Measurements from ENCODE around the gene CKAP5. TPM values are rescaled to one million over a fixed set of nuclear protein-coding genes. Genes with fewer than 3 reads are reported as not detected.

CKAP5 gene
- total RNA-seq, 1 experiment from 2014 or later, result 190 TPM

GRCh38 chr11:46889251-46889650 is 43.2 kb upstream of the CKAP5 start:
- Histone ChIP-seq H3K4me2 (ENCODE audit: insufficient read depth, insufficient read length, low read length) (no peak overlapping the region), H2AK5ac (ENCODE audit: insufficient read length, low read length) (no peak overlapping the region), H3K18ac (ENCODE audit: insufficient read length, low read depth, low read length) (no peak overlapping the region), H2BK20ac (ENCODE audit: low read depth, low read length, poor library complexity, severe bottlenecking) (no peak overlapping the region), H3K4ac (ENCODE audit: low read depth, low read length) (no peak overlapping the region), H4K5ac (ENCODE audit: insufficient read length, low read depth, low read length) (no peak overlapping the region), H3K56ac (ENCODE audit: insufficient read length, low read depth, low read length) (no peak overlapping the region), H2BK12ac (ENCODE audit: insufficient read length, low read depth, low read length) (no peak overlapping the region), H2BK5ac (ENCODE audit: insufficient read length, low read length) (no peak overlapping the region), H2BK120ac (ENCODE audit: low read depth, low read length, poor library complexity, severe bottlenecking) (no peak overlapping the region), H3K79me2 (ENCODE audit: insufficient read depth, low read length) (no peaks in the 10 kb centered on the region), H4K20me1 (ENCODE audit: control insufficient read depth, insufficient read depth, insufficient read length) (peaks cover 3% of the 10 kb centered on the region), H3T11ph (ENCODE audit: low read length) (no peak overlapping the region), H3K9ac (ENCODE audit: extremely low read depth, insufficient read length, low read length) (no peak overlapping the region), H4K8ac (replicated peaks; ENCODE audit: insufficient read length, low read depth, low read length) (no peak overlapping the region), H4K91ac (ENCODE audit: insufficient read length, low read depth, low read length) (no peak overlapping the region), H2AFZ (ENCODE audit: low read length) (no peak overlapping the region), H3K9me3 (ENCODE audit: control insufficient read depth, low read depth, low read length) (no peaks in the 10 kb centered on the region), H3K14ac (ENCODE audit: insufficient read depth, low read length) (no peak overlapping the region), H3K27ac (ENCODE audit: insufficient read length, low read depth, low read length) (no peak overlapping the region), H3K79me1 (ENCODE audit: insufficient read depth, low read depth, low read length, poor library complexity, severe bottlenecking) (no peaks in the 10 kb centered on the region), H2BK15ac (ENCODE audit: low read depth, low read length) (no peak overlapping the region), H3K23me2 (ENCODE audit: insufficient read length, low read depth, low read length, poor library complexity, severe bottlenecking) (no peaks in the 10 kb centered on the region), H3K23ac (ENCODE audit: insufficient read length, low read depth, low read length) (no peak overlapping the region), H3K4me1 (ENCODE audit: insufficient read depth, low read length) (no peaks in the 10 kb centered on the region), H3K27me3 (ENCODE audit: insufficient read depth, low read length) (no peaks in the 10 kb centered on the region)
- H3K27me3 Mint-ChIP-seq (ENCODE audit: low read depth), result no peaks in the 10 kb centered on the region
- peaks cover 39 to 40% (median 39%) of the 10 kb centered on the region in 3 experiments for H3K36me3 Mint-ChIP-seq (ENCODE audit: insufficient read depth in 1 of 3, low read depth in 3 of 3)
- no peak for DNase-seq
- no CpG with 5 or more reads among the region's 7 CpGs for whole genome bisulfite sequencing (ENCODE audit: extremely low coverage, insufficient read length, low lambda C conversion rate)
- no peak for TF ChIP-seq CTCF (conservative IDR thresholded peaks at IDR 0.05)
- no peak overlapping the region for H3K4me3 Mint-ChIP-seq
- H3K4me1 Mint-ChIP-seq, result peaks cover 0 to 3% of the 10 kb centered on the region in 2 experiments; a peak in 1 of 4 replicates
- no peak overlapping the region for H3K27ac Mint-ChIP-seq
- H3K9me3 Mint-ChIP-seq, result peaks cover 0 to 4% of the 10 kb centered on the region in 2 experiments; a peak in 1 of 5 replicates
